ENCODE measurements around the gene DMGDH. TPM values are rescaled to one million over a fixed set of nuclear protein-coding genes. Genes with fewer than 3 reads are reported as not detected.

Gene DMGDH
- total RNA-seq, 1 donor from 2014 or later = 3.9 TPM

DNA sequence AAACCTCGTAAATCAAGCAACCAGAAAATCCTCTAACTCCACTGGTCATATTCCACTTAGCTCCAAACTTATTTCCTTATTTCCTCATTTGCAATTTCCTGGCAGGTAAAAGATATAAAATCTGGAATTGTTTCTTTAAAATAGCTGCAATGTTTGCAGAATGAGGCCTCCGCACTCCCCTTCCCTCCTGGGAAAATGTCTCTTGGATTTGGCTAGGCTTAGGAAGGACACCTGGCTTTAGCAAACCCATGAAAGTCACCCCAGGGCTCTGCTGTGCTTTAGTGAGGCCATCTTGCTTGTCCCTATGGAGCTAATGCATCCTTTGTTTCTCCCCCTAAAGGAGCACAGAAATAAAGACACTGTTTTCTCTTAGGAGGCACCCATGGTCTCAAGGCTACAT is 94.9 kb downstream of the DMGDH start:
- no peak for DNase-seq (ENCODE audit: low spot score)

DNA sequence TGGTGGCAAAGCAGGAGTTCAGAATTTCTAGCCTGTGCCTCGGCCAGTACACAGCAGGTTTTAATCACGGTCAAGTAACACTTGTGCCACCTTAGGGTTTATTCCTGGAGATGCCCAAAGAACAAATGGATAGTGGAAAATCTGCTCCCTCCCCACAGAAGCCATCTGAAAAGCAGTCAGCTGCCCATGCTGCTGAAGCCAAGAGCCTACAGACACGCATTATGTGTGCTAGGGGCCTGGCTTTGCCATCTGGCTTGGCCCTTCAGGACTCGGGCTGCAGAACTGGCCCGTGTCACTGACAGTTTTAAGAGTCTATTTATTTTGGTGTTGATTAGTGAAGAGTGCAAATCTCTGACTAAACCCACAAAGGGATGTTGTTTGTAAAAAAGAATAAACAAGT is 95.5 kb downstream of the DMGDH start:
- no peak for DNase-seq (ENCODE audit: low spot score)

DNA sequence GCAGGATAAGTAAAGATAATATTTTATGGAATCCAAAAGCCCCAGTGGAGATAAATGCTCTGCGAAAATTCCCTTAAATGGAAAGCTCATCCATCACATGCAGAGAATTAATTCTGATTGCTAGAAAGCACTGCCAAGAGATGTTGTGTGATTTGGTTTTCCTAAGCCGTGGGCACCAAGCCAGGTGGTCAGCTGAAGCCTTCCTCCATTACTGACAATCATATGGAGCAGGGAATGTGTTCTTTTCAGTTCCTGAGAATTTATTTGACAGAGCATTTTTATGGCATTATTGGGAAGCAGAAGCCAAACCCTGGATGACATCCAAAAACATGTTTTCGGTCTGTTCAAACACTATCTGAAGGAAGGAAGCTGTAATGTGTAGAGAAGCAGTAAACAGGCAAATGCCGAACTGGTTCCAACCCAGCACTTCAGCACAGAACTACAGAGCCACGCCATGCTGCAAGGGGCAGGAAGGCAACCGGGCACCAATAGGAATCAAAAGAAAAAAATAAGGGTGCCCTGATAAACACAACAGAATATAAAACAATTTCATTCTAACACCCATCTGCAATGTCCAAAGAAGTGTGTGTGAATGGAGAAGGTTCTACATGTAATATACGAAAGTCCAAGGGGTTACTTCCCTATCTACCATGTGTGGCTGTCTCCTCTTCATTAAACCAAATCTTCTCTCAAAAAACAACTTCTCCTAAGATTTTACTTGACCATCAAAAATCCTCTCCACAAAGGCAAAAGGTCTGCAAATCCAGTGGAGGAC is 96.6 kb downstream of the DMGDH start:
- peak; percentile 90 for DNase-seq (ENCODE audit: low spot score)

DNA sequence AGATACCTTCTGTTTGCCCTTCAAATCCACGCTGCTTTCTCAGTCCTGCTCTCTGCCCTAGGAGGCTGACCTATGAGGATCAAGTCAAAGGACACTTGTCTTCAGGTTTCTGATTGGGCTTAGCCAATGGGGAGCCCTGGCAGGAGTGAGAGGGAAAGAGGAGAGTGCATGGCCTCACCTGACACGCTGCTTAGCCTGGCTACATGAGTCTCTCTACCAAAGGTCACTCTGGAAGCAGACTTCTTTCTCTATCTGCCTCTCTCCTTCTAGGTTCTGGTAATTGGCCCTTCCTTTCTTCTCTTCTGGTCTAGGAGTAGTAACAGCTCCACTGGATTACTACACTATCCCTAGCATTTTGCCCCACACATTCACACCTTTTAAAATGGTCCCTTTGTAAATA is 97.5 kb downstream of the DMGDH start:
- DNase-seq (ENCODE audit: low spot score) = no peak

DNA sequence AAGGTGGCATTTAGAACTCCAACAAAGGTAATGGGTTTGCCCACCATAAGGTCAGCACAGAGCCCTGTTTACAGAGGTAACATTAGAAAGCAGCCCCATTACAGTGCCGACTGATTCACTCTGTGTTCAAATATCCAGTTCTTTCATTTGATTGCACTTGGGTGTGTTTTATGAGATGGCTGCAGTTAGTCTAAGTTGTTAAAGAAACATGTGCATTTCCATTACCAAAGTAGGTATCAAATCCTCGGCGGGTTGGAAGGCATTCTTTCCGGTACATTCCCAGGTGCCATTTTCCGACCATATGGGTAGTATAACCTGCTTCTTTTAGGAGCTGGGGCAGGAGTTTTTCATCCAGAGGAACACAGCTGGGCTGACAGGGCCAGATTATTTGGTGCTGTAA is 100.7 kb downstream of the DMGDH start:
- no peak for DNase-seq (ENCODE audit: low spot score)

DNA sequence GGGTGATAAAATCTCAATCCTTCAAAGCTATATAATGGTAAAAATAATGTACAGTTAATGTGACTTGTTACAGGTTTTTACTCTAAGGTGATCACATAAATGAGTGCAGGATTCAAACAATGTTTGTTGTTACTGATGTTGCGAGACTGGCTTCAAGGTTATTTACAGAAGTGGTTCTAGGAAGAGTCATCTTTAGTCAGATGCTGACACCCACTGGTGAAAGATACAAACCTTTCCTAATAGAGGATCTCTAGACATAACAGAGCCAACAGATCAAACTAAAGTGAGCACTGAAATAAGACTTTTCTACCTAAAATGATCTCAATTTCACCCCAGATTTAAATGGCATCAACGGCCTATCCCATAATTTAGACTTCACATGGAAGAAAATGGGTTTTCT is 104.6 kb downstream of the DMGDH start:
- DNase-seq (ENCODE audit: low spot score) = peak; percentile 81

DNA sequence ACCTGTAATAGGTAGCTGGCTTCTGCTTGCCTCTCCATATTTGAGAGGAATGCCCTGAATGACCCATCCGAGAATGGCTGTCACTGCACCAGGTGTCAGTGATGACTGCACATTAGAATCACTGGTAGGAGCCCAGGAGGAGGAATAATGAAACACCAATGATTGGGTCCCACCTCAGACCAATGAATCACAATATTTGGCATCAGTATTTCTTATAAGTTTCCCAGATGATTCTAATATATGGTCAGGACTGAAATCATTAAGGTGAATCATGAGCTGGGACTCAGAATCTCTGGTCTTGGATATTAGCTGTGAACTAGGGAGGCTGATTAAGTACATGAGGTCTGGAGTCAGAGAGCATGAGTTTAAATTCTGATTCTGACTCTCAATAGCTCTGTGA is 107.7 kb downstream of the DMGDH start:
- DNase-seq (ENCODE audit: low spot score) = no peak

DNA sequence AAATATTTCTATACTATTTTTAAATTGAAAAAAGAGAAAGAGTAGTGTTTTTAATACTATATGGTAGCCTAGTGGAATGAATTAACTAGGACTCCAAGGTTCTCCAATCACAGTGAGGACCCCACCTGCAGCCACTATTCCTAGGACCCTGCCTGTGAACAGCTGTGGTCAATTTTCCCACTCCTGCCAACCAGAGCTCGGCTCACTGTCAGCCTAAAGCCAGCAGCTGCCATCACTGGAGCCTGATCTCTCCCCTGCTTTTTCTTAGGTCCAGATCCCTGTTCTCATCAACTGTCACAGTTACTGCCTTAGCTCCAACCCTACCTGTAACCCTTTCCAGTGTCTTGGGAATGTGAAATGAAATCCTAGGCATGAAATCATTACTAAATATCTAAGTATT is 109.7 kb downstream of the DMGDH start:
- DNase-seq (ENCODE audit: low spot score) = no peak

DNA sequence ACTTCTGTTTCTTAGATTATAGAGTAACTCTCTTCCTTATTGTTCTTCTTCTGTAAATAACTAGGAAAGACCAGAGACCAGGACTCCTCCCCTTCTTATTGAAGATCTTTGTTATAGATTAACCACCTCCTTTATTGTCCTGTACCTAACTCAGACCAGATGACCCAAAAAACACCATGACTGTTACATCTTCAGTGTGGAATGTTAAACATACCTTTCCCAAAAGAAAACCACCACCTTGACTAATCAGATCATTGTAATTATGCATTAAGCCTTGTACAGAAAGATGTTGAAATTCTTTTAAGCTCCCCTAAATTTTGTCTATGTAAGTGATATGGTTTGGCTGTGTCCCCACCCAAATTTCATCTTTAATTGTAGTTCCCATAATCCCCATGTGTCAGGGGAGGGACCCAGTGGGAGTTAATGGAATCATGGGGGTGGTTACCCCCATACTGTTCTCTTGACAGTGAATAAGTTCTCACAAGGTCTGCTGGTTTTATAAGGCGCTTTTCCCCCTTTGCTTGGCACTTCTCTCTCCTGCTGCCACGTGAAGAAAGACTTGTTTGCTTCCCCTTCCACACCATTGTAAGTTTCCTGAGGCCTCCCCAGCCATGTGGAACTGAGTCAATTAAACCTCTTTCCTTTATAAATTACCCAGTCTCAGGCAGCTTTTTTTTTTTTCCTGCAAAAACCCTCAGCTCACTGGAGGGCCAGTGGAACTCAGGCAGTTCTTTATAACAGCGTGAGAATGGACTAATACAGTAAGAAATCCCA is 110.6 kb downstream of the DMGDH start:
- DNase-seq (ENCODE audit: low spot score) = no peak

DNA sequence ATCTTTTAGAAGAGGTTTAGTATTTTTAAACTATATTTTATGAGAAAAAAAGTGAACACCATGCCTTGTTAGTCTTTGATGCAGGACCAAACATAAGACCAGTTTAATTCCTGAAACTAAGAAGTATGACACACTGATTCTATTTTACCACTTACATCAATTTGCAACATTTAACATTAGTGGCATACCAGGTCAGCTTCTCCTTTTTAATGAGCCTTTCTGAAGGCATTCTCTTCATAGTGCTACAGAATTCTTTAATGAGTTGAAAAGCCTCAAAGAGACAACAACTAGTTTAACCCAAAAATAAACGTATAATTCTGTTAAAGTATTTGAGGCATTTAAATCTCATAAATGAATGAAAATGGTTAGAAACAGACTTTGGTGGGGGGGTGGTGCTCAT is 112.6 kb downstream of the DMGDH start:
- DNase-seq (ENCODE audit: low spot score) = no peak

DNA sequence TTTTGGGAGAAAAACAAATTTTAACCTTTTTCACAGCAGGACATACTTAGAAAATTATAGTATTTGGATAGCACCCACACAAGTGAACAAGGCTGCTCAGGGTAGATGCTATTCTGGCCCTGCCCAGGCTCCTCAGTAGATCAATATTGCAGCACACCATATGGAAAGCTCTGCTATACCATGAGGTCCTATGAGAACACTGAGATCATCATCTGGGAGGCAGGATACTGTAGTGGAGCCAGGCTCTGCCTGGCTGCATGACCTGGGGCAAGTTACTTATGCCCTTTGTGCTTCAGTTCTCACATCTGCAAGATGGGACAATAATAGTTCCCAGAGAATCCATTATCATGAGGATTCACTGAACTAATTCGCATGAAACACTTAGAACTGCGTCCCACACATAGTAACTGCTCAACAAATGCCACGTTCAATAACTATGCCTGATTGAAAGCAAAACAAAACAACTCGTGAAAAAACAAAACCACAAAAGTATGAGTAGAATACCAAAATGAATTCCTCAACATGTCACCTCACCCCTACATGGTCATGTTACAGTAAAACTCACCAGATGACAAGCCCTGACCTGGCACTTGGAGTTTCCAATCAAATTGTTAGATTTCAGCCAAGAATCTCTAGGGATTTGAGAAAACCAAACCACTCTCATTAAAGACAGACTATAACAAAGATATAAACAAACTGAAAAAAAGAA is 116.2 kb downstream of the DMGDH start:
- no peak for DNase-seq (ENCODE audit: low spot score)

Other genes with a start within 250 kb of the DMGDH start
- gene ARSB, start 84.4 kb downstream of the DMGDH start, total RNA-seq (ENCODE audit: insufficient read depth, low replicate concordance) = 24.6 TPM
- gene BHMT2, start 93 bp upstream of the DMGDH start, total RNA-seq (ENCODE audit: insufficient read depth, low replicate concordance) = 18.3 TPM
- gene BHMT, start 42.1 kb upstream of the DMGDH start, total RNA-seq (ENCODE audit: insufficient read depth, low replicate concordance) = 37.8 TPM
- 19.7 TPM for gene JMY, start 166.5 kb upstream of the DMGDH start, total RNA-seq (ENCODE audit: insufficient read depth, low replicate concordance)